Stimulated activated CD8-positive, alpha-beta memory T cell treated with anti-CD3 and anti-CD28 coated beads, Interleukin-15, amount 100 ng/mL, for 48 hours (primary cell): ENCODE results near the gene SYVN1.
A peak's percentile ranks its signal among the peaks of the same experiment; 100 is the strongest.
"Not testable (repeated sequence)": the region's sequence is repeated elsewhere in the genome, so short reads cannot be mapped to it uniquely, and the experiment has no call there.

ENCODE experiments used
- DNase-seq, 2 donors: peaks; one replicate each; pipeline ENCODE4 v3.0.0-alpha.2; 2020; ENCODE audit warnings: low read depth in 2 of 2

Gene SYVN1

GRCh38 chr11:65127473-65128181, 6.7 kb downstream of the SYVN1 start:
- DNase-seq: no peak

GRCh38 chr11:65126624-65127274, 7.6 kb downstream of the SYVN1 start:
- DNase-seq: no peak

GRCh38 chr11:65125197-65126056, 8.9 kb downstream of the SYVN1 start:
- no peak for DNase-seq

GRCh38 chr11:65124480-65125196, 9.7 kb downstream of the SYVN1 start:
- DNase-seq: no peak

- DNase-seq: peak; percentile 99
These were observed 12.2 kb downstream of the SYVN1 start, which contains the start of the genes FAU and MRPL49 for GRCh38 chr11:65121865-65122696. TSS of gene FAU (minus strand) at chr11:65122134. CDS start at chr11:65121813, 321 bp downstream. TSS of gene MRPL49 (plus strand) at chr11:65122321. CDS start at chr11:65122347, 26 bp downstream.

- DNase-seq: no peak
These were observed 12.9 kb downstream of the SYVN1 start for GRCh38 chr11:65121447-65121864.

- no peak for DNase-seq
These were observed 13.5 kb downstream of the SYVN1 start for GRCh38 chr11:65120831-65121230.

GRCh38 chr11:65119670-65119995, 14.7 kb downstream of the SYVN1 start:
- no peak for DNase-seq

GRCh38 chr11:65118891-65119669, 15.2 kb downstream of the SYVN1 start:
- DNase-seq: not testable (repeated sequence)

- DNase-seq: no peak
These were observed 16.1 kb downstream of the SYVN1 start for GRCh38 chr11:65118097-65118837.

- peak; percentile 100 for DNase-seq
These were observed 16.9 kb downstream of the SYVN1 start, which contains the start of gene ZNHIT2 for GRCh38 chr11:65117206-65118096. TSS of gene ZNHIT2 (minus strand) at chr11:65117701. CDS start at chr11:65117653, 48 bp downstream.

GRCh38 chr11:65116370-65117205, 17.7 kb downstream of the SYVN1 start:
- peak; percentile 50 to 62 for DNase-seq

- no peak for DNase-seq
These were observed 18.8 kb downstream of the SYVN1 start for GRCh38 chr11:65115361-65116082.

GRCh38 chr11:65114538-65115171, 19.7 kb downstream of the SYVN1 start:
- DNase-seq: no peak

GRCh38 chr11:65113839-65114238, 20.5 kb downstream of the SYVN1 start:
- no peak for DNase-seq

- DNase-seq: no peak
These were observed 21.0 kb downstream of the SYVN1 start for GRCh38 chr11:65113361-65113756.
